GM12891 (cell line): ENCODE data around the gene STRADA.

Experiments
- DNase-seq: peaks from one replicate; pipeline ENCODE4 v3.0.0; 2011; ENCODE audit warnings: low spot score; ENCODE audit not compliant: insufficient read length
- FAIRE-seq: peaks from 2 replicates; lab custom pipeline; 2011; peaks lifted over from hg19 to GRCh38; lab: Jason Lieb, UNC
- PAX5 ChIP-seq: IDR thresholded peaks from 2 replicates; pipeline ENCODE4 v1.6.1; 2011; ENCODE audit warnings: low read length, moderate library complexity, mild to moderate bottlenecking; ENCODE audit not compliant: insufficient read depth, severe bottlenecking
- POLR2A ChIP-seq: IDR thresholded peaks from 2 replicates; pipeline ENCODE4 v1.6.1; 2011; ENCODE audit warnings: low read depth, low read length, control low read depth
- POLR2AphosphoS5 ChIP-seq: IDR thresholded peaks from 2 replicates; pipeline ENCODE4 v1.6.1; 2011; ENCODE audit warnings: low read depth, low read length, control low read depth
- POU2F2 ChIP-seq: IDR thresholded peaks from 2 replicates; pipeline ENCODE4 v1.6.1; 2011; ENCODE audit warnings: low read depth, mild to moderate bottlenecking, control low read depth, low read length, moderate library complexity
- SPI1 ChIP-seq: IDR thresholded peaks from 2 replicates; pipeline ENCODE4 v1.6.1; 2011; ENCODE audit warnings: low read depth, low read length, control low read depth
- TAF1 ChIP-seq: IDR thresholded peaks from 2 replicates; pipeline ENCODE4 v1.6.1; 2011; ENCODE audit warnings: low read depth, low read length, control low read depth

STRADA gene

DNA sequence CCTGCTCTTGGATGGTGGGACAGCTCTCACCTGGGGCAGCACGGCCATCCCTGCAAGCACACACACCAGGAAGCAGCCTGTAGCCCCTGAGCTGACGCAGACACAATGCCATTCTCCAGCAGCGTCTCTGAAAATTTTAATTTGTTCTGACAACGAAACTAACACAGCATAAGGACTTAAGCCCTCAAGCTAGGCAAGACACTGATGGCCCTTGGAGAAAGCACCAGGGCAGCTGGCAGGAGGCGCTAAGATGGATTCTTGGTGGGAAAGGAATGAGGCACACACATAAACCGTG is 38.9 kb downstream of the STRADA start:
- TF ChIP-seq POLR2A, result no peak
- no peak for TF ChIP-seq POU2F2
- TF ChIP-seq TAF1, result no peak
- TF ChIP-seq PAX5, result no peak
- no peak for TF ChIP-seq POLR2AphosphoS5
- TF ChIP-seq SPI1, result no peak
- FAIRE-seq, result peak; percentile 41
- no peak for DNase-seq

DNA sequence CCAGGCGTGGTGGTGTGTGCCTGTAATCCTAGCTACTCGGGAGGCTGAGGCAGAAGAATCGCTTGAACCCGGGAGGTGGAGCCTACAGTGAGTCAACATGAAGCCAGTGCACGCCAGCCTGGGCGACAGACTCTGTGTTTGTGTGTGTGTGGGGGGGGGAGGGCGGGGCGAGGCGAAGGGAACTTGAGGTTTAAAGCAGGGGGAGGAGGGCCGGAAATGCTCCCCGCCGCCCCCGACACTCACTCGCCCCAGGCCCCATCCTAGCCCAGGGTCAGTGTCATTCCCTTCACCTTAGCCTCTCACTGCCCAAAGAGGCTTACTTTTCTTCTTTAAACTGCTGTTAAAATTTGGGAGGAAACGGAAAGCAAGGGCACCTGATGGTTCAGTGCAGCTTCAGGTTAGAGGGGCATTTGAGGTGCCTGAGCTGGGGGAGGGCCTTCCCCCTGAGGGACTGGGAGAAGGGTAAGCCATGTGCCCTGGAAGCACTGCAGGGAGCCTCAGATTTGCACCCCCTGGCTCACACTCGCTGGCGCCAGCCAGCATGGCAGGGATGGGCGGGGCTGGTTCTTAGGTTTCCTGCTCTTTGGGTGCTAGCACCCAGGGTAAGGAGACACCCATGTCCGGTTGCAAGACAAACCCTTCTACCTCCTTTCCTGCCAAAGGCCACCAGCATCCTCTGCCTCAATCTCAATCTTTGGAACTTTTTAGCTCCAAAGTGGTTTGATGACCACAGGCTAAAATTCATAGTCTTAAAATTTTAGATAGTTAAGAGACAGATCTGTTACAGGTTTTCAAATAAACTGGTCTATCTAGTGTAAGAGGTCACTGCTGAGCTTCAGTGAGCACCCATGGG is 39.5 kb downstream of the STRADA start:
- DNase-seq (peak; percentile 69), FAIRE-seq (peak; percentile 78)
- TF ChIP-seq PAX5 (no peak), POLR2A (0 out of 2 replicates have a peak, but pooled peaks have one; percentile 20)

DNA sequence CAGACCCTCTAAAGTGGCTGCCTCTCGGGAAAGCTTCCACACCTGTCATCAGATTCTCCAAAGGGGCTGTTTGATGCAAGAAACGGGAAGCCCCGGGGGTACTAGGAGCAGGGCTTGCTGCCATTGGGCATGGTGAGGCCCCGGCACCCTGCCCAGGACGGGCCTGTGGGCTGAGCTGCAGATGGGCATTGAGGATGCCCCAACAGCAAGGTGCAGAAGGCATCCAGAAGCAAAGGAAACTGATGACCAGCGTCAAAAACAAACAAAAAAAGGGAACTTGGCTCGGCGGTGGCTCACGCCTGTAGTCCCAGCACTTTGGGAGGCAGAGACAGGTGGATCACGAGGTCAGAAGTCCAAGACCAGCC is 40.2 kb downstream of the STRADA start:
- DNase-seq, result no peak

DNA sequence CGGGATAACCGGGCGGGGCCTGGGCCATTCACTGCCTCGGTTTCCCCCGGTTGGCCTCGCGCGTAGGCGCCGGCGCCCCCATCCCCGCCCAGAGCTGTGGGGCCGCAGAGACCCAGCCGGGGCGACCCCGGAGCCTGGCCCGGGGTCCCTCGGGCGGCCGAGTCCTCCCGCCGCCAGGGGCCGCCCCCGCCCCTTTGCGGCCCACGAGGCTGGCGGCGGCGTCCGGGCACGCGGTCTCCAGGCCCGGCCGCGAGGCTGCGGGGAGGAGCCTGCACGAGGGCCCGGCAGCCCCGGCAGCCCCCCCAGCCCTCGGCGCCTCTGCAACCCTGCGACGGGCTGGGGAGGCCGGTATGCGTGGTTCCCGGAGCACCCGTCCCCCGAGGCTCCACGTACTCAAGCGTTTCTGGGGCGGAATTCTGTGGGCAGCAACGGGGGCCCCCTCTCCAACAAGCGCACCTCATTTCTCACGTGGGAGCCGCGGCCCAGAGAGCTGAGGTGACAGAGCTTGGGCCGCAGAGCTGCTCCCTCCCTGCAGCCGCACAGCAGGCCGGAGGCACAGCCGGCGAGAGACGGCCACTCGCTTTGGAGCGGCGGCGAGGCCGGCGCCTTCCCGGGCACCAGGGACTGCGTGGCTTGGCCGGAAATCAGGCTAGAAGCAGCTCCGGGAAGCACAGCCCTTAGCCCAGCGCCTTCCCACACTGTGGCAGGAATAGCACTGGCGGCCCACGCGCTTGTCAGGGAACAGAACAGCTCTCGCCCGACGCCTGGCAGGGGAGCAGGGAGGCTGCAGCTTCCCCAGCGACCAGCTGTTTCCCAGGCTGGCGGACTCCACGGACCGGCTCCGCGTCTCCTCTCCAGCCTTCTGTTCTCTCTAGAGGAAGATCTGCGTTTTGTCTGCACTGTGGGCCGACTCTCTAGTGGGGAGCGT is 40.8 kb downstream of the STRADA start:
- peak; percentile 78 for FAIRE-seq

More for the DNA sequence above, 40.2 kb downstream of the STRADA start:
- TF ChIP-seq SPI1, result no peak
- TF ChIP-seq TAF1, result 0 out of 2 replicates have a peak, but pooled peaks have one; percentile 2
- peak; percentile 9 for FAIRE-seq

DNA sequence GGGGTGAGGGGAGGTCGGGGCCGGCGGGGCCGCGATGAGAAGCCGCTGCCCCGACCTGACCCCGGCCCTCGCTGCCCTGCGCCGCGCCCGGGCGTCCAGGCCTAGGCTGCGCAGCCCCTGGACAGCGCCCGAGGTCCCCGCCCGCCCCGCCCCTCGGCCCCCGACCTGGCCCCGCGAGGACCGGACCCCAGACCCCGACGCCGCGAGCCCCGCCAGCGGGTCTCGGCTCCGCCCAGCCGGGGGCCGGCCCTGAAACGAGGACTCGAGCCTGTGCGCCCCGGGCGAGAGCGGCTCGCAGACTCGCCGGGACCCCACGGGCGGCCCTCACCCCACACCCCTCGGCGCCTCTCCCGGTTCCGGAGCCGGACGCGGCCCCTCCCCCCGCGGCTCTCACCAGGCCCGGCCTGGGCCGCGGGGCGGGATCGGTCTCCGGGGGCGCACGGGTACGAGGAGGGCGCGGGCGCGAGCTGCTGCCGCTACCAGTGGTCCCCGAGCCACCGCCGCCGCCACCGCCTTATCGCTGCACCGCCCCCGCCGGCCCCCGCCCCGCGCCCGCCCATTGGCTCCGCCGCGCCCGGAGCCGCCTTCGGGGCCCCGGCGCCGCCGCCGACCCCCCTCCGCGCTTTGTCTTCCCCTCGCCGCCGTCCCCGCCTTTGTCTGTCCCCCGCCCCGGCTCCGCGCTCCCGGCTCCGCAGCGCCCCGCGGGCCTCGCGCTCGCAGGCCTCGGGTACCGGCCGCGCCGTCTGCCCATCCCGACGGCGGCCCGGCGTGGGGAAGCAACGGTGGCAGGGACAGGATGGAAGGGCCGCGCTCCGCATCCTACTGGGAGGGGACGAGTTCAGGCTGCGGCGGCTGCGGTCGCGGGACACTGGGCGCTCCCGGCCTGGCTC is 41.7 kb downstream of the STRADA start, which contains the start of gene LIMD2:
TSS of gene LIMD2 (minus strand) at position 488 of the 890 bp plus-strand sequence. CDS start 827 bp downstream, outside the sequence.
- FAIRE-seq (peak; percentile 57), DNase-seq (peak; percentile 70)
- TF ChIP-seq TAF1 (peak; percentile 10; the same call in 1 of the 2 replicates), POLR2A (peak; percentile 42), PAX5 (no peak)

More for the DNA sequence above, 40.8 kb downstream of the STRADA start:
- DNase-seq, result peak; percentile 65
- TF ChIP-seq POLR2AphosphoS5 (peak; percentile 51; the same call in 1 of the 2 replicates), SPI1 (no peak), POLR2A (no peak; the same call in none of the 2 replicates), TAF1 (0 out of 2 replicates have a peak, but pooled peaks have one; percentile 23), PAX5 (no peak)

DNA sequence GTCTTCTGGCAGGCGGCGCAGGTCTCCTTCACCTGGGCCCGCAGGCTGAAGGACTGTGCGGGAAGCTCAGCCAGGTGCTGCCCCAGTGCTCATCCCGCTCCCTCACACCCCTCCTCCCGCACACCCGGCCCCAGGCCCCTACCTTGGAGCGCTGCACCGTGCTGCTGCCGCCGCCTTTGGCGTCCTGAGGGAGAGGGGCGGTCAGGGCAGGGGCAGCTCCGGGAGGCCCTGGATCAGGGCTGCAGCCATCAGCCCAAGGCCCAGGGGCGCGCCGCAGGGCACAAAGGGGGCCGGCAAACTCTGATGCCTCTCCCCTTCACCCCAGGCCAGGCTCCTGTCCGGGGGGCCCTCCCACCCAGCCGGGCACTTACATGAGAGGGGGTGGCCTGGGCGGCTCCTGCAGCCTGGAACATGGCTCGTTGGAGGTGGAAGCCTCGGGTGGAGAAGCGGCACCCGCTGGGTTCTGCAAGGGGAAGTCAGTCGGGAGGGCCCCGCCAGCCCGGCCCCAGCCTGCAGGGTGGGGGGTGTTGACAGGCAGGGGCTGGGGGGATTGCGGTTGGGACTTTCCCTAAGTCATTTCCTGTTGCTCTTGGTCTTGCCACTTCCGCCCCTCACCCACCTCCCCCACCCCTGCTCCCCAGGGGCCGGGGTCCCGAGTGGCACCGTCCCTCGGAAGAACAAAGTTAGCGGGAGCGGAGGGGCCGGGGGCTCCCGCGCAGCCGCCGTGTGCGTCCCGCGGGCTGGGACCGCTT is 42.5 kb downstream of the STRADA start:
- TF ChIP-seq PAX5 (no peak), POU2F2 (no peak), POLR2AphosphoS5 (peak; percentile 71), SPI1 (peak; percentile 67), TAF1 (peak; percentile 17; the same call in 1 of the 2 replicates), POLR2A (peak; percentile 58; the same call in 1 of the 2 replicates)
- FAIRE-seq, result peak; percentile 90
- peak; percentile 70 for DNase-seq

DNA sequence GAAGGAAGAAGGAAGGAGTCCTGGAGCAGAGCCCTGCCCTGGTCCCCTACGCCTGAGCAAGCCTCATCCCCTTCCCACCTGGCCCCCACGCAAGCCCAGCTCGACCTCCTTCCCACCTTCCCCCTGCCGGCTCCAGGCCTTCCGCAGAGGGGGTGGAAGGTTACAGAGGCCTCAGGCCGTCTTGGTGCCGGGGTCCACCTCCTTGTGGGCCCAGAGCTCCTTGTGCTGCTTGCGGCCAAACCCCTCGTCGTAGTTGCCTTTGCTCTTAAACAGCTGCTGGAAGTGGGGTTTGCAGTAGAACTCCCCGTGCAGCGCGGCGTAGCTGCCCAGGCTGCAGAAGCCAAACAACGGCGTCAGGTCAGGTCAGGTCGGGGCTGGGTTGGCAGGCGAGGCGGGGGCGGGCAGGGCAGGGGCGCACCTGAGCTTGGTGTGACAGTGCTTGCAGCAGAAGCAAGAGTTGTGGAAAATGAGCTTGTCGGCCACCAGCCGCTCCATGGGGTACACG is 43.2 kb downstream of the STRADA start:
- TF ChIP-seq SPI1 (no peak), TAF1 (no peak), PAX5 (no peak), POU2F2 (no peak), POLR2A (no peak), POLR2AphosphoS5 (no peak)
- DNase-seq (no peak), FAIRE-seq (peak; percentile 78)
